Measurements from ENCODE around the gene ZMYND15.

DNA sequence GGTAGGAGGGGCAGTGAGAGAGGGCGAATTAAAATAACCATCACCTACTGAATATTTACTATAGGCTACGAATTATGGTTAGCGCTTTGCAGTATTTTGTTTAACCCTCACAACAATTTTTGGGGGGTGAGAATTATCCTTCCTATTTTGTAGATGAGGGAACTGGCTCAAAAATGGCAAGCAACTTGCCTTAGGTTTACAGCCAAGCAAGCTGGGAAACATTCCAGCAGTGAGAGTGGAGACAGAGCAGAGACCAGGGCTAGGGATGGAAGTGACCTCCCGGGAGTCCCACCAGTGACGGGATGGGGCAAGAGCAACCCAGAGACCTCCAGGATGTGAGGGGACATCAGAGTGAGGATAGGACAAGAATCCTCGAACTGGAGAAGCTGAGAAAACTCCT, 46.9 kb downstream of the ZMYND15 start:
- TF ChIP-seq, protein P1, sequence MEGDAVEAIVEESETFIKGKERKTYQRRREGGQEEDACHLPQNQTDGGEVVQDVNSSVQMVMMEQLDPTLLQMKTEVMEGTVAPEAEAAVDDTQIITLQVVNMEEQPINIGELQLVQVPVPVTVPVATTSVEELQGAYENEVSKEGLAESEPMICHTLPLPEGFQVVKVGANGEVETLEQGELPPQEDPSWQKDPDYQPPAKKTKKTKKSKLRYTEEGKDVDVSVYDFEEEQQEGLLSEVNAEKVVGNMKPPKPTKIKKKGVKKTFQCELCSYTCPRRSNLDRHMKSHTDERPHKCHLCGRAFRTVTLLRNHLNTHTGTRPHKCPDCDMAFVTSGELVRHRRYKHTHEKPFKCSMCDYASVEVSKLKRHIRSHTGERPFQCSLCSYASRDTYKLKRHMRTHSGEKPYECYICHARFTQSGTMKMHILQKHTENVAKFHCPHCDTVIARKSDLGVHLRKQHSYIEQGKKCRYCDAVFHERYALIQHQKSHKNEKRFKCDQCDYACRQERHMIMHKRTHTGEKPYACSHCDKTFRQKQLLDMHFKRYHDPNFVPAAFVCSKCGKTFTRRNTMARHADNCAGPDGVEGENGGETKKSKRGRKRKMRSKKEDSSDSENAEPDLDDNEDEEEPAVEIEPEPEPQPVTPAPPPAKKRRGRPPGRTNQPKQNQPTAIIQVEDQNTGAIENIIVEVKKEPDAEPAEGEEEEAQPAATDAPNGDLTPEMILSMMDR (IDR thresholded peaks at IDR 0.05): no peak
- TF ChIP-seq POLR2A (IDR thresholded peaks at IDR 0.05): no peak
